ENCODE measurements around the gene KYNU.
"Not testable (repeated sequence)": the region's sequence is repeated elsewhere in the genome, so short reads cannot be mapped to it uniquely, and the experiment has no call there.

The KYNU gene

DNA sequence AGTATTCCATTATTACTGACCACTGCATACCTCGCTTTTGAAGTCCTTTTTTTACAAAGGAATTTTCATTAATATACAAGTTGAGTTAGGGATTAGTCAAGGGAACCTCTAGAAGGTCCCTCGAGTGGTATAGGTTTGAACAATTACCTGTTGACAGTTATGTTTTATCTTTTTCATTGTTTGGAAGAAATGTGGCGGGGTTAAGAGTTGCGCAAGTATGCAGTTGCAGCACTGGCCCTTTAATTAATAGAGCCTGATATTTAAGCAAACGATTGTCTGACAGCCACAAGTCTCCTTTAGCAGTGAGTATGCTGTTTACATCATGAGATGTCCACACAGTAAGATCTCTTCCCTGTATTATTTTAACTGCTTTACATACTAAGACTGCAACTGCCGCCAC is 24.3 kb downstream of the KYNU start:
- no peak for DNase-seq
- intact Hi-C loops (cut with DNase I): no loop called here

DNA sequence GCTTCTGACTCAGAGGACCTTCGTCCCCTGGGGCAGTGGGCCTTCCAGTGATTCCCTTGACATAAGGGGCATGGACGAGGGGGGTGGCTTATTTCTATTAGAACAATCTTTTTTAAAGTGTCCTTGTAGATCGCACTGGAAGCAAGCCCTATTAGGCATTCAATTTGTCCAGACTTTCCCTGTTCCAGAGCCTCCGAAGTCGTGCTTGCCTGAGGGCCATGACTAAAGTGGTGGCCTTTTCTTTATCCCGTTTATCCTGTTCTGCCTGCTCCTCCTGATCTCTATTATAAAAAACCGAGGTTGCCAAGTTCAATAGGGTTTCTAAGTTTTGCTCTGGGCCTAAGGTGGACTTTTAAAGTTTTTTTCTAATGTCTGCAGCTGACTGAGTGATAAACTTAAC is 26.3 kb downstream of the KYNU start:
- DNase-seq; intact Hi-C loops (cut with DNase I): not testable (repeated sequence)

DNA sequence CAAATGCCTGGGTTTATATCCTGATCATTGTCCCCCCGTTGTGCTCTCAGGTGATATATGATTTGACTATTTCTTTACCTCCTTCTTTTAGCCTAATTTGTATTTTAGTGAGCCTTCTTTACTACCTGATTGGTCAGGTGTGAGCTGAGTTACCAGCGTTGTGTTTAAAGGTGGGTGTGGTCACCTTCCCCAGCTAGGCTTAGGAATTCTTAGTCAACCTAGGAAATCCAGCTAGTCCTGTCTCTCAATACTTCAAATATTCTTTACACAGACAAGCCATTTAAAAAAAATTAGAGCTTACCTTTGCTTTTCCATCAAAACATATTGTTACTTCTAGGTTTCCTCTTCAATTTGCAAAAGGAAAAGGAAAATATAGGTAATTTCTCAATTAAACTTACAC is 30.2 kb downstream of the KYNU start:
- no peak for DNase-seq
- intact Hi-C loops (cut with DNase I): no loop called here

DNA sequence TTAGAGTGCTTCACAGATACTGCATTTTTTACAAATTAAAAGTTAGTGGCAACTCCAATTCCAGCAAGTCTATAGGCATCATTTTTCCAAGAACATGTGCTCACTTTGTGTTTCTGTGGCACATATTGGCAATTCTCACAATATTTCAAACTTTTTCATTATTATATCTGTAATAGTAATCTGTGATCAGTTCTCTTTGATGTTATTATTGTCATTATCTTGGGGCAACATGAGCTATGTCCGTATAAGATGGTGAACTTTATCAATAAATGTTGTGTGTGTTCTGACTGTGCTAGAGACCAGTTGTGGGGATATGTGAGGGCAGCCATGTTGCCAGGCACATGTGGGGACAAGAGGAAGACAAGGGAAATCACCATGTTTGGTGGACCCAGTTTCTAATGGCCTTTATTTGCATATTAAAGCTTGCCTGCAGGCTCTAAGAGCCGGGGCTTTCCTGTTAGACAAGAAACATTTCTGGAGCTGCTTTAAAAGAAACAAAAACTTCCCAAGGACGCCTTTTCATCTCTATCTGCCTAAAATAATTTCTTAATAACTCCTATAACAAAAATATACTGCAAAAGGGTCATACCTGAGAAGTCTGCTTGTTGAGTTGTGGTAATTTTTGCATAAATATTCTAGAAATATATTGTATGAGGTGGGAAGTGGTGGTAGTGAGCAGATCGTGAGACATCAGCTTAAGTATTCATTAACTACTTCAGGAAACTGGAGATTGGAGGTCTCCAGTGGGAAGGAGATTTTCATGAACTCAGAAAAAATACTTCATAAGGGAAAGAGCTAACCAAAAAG is 37.2 kb downstream of the KYNU start:
- no peak for DNase-seq
- intact Hi-C loops (cut with DNase I): no loop called here

DNA sequence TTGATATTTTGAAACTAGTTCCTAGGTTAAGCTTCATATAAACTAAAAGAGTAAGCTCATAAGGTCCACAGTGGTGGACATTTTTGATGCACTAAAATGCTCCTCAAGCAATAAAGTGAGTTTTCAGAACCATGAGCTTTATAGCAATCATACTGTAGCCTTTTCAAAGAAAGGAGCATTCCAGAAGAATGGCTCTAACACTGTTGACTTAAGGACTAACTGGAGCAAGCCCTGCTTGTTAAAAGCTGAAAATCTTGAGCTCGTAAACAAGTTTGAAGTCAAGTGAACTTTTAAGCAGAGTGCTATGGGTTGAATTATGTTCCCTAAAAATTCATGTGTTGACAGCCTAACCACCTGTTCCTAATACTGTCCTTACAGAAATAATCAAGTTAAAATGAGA is 38.0 kb downstream of the KYNU start:
- intact Hi-C loops (cut with DNase I): no loop called here
- DNase-seq: no peak

DNA sequence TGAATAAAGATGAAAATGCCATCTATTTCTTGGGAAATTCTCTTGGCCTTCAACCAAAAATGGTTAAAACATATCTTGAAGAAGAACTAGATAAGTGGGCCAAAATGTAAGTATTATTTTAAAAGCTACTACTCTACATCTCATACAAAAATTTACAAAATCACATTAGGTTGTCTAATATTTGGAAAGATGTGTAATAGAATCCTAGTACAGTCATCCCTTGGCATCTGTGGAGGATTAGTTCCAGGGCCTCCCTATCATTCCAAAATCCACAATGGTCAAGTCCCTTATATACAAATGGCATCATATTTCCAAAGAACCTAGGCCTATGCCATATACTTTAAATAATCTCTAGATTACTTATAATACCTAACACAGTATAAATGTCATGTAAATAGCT is 41.2 kb downstream of the KYNU start:
- intact Hi-C loops (cut with DNase I): no loop called here
- no peak for DNase-seq

DNA sequence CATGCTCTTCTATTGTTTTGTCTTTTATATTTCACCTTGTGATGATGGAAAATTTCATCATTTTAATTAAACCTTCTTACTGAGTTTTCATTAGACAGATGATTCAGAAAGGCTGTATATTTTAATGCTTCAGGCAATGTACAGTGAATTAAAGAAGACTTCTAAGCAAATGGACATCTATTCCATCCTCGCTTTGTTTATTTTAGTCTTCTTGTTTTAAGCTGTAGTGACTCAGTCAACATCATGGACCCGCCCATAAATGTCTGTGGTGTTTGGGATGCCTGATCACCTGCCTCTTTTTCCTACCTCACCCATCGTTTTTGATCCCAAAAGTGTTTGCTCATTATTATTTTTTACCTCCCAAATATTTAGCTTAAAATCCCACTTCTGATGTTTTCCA is 43.1 kb downstream of the KYNU start:
- intact Hi-C loops (cut with DNase I): no loop called here
- no peak for DNase-seq

DNA sequence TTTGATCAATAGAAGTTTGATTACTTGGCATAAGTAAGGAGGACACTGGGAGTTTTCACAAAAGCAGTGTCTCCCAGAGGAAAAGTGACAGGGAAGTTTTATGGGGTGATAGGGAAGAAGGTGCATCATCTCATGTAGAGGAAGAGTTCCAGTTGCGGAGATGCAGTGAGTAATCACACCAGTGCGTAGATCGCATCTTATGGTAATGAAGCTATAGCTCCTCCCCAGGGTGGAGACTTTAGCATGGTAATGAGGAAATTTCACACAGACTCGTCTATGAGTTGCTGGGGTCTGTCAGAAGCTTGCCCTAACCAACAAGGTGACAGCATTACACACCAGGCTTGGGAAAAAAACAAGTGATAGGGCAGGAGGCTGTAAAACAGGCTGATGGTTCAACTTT is 49.0 kb downstream of the KYNU start:
- DNase-seq: no peak
- intact Hi-C loops (cut with DNase I): no loop called here

DNA sequence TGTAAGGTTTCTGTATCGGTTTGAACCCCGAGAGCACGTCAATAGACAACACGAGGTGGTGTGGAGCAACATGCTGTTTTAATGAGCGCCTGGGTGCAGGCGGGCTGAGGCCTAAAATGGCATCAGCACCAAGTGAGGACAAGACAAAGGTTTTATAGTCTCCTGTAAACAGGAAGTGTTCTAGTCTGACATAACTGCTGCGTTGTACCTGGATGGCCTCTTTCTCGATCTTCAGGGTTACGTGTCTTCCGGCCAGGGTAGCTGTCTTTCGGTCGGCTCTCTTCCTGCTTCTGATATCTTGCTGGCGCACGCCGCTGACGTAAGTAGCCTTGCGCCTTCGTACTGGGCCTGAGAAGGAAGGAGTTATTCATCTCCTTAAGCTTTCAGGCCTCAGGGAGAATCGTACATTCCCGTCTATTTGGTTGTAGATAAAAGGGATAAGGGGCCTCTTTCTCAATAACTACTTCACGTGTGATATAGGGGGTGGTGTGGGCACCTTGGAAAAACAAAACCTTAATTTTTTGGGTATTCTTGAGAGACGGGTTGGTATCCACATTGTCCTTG is 53.5 kb downstream of the KYNU start:
- no peak for DNase-seq
- intact Hi-C loops (cut with DNase I): no loop called here

DNA sequence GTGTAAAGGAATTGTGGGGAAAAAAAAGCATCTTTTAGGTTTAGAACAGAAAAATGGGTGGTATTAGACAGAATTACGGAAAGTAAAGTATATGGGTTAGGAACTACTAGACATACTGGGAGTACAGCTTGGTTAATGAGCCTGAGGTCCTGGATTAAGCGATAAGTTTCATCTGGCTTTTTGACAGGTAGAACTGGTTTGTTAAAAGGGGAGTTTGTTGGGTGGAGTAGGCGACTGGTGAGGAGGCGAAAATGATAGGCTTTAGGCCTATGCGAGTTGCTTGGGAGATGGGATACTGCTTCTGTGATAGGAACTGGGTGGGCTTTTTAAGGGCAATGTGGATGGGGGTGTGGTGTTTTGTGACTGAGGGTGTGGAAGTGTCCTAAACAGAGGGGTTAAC is 56.5 kb downstream of the KYNU start:
- no peak for DNase-seq
- intact Hi-C loops (cut with DNase I): no loop called here

DNA sequence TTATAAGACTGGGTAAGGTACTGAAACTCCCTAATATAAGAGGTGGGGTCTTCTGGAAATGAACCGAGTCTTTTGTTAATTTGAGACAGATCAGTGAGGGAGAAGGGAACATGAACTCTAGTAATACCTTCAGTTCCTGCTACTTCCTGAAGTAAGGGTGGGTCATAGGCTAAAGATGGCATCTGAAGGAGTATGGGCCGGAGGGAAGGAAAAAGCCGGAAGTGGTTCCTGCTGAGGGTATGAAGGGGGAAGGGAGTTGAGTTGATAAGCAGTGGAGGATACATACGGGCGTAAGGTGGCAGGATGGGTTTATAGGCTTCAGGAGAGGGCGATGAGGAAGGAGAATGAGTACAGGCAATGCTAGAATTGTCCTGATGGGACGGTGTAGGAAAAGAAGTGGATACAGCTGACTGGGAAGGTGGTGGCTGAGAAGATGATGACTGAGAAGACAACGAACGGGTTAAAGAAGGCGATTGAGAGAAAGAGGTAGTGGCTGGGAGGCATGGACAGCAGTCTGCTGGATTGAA is 58.2 kb downstream of the KYNU start:
- no peak for DNase-seq
- intact Hi-C loops (cut with DNase I): no loop called here

DNA sequence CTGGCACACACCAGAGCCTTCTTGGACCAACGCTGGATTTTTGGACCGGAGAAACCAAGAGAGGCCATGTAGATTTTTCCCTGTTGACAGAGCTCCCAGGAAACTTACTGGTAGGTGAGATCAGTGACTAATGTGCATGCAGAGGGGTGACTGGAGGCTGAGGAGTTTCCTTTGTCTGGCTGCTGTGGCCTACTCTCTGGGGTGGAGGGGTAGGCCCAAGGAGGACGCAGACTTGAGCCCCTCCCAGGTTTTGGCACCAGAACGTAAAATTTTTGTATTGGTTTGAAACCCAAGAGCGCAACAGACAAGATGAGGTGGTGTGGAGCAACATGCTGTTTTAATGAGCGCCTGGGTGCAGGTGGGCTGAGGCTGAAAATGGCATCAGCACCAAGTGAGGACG is 59.2 kb downstream of the KYNU start:
- intact Hi-C loops (cut with DNase I): no loop called here
- no peak for DNase-seq

DNA sequence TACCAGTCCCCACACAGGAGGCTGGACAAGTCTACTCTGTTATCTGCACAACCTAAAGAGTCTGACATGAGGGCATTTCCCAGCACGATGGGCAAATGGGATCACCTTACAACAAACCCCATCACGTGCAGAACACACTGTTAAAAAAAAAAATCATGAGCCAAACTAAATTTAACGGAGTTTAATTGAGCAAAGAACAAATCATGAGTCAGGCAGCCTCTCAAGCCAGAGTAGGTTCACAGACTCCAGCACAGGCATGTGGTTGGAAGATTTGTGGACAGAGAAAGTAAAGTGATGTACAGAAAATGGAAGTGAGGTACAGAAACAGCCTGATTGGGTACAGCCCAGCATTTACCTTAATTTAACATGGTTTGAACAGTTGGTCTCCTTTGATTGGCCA is 59.9 kb downstream of the KYNU start:
- intact Hi-C loops (cut with DNase I): no loop called here
- no peak for DNase-seq

DNA sequence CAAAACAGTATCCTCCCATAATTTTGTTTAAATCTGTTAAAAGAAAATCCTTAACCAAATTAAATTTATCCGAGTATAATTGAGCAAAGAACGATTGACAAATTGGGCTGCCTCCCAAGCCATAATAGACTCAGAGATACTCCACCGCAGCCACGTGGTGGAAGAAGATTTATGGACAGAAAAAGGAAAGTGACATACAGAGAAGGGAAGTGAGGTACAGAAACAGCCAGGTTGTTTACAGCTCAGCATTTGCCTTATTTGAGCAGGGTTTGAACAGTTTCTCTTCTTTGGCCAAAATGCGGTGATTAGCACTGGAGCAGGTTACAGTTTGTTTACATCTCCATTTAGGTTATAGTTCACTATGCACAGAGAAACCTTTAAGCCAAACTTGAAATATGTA is 60.8 kb downstream of the KYNU start:
- intact Hi-C loops (cut with DNase I): no loop called here

DNA sequence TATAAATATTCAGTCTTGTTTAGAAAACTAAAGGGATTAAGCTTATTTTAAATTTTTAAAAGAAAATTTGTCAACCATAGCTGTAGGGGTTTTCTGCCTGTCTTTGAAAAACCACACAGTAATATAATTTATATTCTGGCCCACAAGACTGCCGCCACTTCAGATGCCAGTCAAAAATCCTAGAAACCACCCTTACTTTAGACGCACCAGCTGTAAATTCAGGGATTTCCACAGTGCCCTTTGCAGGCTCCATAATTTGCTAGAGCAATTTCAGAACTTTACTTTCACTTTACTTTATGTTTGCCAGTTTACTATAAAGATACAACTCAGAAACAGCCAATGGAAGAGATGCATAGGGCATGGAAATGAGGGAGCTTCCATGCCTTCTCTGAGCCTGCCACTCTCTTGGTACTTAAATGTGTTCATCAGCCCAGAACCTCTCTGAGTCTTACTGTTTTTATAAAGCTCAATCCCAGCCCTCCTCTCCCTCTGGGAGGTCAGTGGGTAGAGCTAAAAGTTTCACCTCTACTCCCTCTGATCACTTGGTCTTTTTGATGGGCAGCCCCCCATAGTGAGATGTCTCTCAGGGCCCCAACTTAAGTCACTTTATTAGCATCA is 63.3 kb downstream of the KYNU start:
- no peak for DNase-seq

More for the DNA sequence above, 60.8 kb downstream of the KYNU start:
- DNase-seq: no peak

DNA sequence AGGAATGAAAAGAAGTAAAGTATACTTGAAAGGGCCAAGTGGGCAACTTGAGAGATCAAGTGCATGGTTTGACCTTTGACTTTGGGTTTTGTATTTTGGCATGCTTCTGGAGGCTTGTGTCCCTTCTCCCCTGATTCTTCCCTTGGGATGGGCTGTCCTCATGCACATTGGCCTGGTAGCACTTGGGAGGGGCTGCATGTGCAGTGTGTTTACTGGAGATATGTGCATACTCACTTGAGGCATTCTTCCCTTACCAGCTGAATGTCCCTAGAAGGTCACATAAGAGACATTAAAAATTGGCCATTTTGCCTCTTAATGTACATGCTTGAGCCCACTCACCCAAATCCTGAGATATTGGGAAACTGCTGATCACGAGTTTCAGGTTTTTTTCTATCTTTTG is 65.2 kb downstream of the KYNU start:
- no peak for DNase-seq
- intact Hi-C loops (cut with DNase I): no loop called here

More for the DNA sequence above, 63.3 kb downstream of the KYNU start:
- intact Hi-C loops (cut with DNase I): no loop called here

DNA sequence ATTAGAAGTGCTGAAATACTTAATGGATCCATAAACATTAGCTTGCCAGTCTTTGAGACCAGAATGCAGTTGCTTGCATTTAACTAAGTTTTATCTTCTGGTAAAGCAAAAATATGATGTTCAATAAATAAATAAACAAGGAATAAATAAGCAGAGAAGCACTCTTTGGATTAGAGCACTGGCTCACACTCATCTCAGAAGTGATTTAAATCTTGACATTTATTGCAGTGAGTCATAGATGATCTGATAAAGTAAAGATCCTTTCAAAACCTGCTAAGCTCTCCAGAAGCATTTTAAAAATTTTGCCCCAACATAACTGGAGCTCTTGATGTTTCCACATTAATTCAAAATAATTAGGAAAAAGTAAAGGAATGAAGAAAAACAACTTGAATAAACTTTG is 66.8 kb downstream of the KYNU start:
- no peak for DNase-seq
- intact Hi-C loops (cut with DNase I): no loop called here

DNA sequence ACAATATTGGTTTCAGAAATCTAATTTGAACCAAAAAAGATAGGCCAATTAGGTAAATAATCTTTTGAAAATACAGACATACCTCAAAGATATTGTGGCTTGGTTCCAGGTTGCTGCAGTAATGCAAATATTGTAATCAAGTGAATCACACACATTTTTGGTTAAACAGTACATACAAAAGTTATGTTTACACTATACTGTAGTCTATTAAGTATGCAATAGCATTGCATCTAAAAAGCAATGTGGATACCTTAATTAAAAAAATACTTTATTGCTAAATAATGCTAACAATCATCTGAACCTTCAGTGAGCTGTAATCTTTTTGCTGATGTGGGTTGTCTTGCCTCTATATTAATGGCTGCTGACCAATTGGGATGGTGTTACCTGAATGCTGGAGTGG is 67.3 kb downstream of the KYNU start:
- no peak for DNase-seq
- intact Hi-C loops (cut with DNase I): no loop called here

DNA sequence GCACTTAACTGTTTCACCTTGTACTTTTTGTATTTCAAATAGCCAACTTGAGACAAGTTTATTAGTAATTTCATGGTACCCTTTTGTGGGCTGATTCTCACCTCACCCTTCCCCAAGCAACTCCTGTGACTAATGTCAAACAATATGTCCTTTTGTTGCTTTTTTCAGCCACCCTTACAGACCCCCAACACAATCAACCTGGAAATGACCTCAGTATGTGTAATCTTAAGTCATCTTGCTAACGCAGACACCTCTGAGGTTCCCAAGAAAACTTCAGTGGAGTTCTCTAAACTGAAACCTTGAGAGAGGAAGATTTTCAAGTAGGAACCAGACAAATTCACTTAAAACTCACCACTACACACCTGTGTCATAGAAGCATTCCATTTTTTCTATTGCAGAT is 69.5 kb downstream of the KYNU start:
- no peak for DNase-seq
- intact Hi-C loops (cut with DNase I): no loop called here

DNA sequence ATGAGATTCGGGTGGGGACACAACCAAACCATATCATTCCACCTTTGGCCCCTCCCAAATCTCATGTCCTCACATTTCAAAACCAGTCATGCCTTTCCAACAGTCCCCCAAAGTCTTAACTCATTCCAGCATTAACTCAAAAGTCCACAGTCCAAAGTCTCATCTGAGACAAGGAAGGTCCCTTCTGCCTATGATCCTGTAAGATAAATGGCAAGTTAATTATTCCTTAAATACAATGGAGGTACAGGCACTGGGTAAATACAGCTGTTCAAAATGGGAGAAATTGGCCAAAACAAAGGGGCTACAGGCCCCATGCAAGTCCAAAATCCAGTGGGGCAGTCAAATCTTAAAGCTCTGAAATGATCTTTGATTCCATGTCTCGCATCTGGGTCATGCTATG is 71.3 kb downstream of the KYNU start:
- intact Hi-C loops (cut with DNase I); DNase-seq: not testable (repeated sequence)

DNA sequence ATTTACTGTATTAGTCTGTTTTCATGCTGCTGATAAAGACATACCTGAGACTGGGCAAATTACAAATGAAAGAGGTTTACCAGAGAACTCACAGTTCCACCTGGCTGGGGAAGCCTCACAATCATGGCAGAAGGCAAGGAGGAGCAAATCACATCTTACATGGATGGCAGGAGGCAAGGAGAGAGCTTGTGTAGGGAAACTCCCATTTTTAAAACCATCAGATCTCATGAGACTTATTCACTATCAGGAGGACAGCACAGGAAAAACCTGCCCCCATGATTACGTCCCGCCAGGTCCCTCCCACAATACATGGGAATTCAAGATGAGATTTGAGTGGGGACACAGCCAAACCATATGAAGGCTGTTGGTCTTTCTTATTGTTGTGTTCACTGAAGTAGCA is 72.9 kb downstream of the KYNU start:
- DNase-seq; intact Hi-C loops (cut with DNase I): not testable (repeated sequence)

All from head of caudate nucleus (tissue), 42 donors.